Activated CD4-positive, alpha-beta T cell treated with anti-CD3 and anti-CD28 coated beads for 1 hour (primary cell): Measurements from ENCODE around the gene MMS19.
"Not testable (repeated sequence)": the region's sequence is repeated elsewhere in the genome, so short reads cannot be mapped to it uniquely, and the experiment has no call there.

Source experiments
- DNase-seq: peaks from one replicate; pipeline ENCODE4 v3.0.0-alpha.2; 2020

The MMS19 gene

GRCh38 chr10:97498076-97498840, at the start of gene MMS19:
MMS19 (minus strand) TSS chr10:97498422; CDS start chr10:97498384, 38 bp downstream.
- DNase-seq: peak; percentile 99

GRCh38 chr10:97547962-97548361, 49.7 kb upstream of the MMS19 start:
- no peak for DNase-seq

GRCh38 chr10:97547271-97547600, 49.0 kb upstream of the MMS19 start:
- DNase-seq: no peak

GRCh38 chr10:97546456-97547270, 48.4 kb upstream of the MMS19 start:
- no peak for DNase-seq

GRCh38 chr10:97543025-97543546, 44.9 kb upstream of the MMS19 start:
- DNase-seq: peak; percentile 16

GRCh38 chr10:97542169-97543024, 44.2 kb upstream of the MMS19 start:
- peak; percentile 17 for DNase-seq

- no peak for DNase-seq
These were observed 42.7 kb upstream of the MMS19 start for GRCh38 chr10:97540669-97541500.

GRCh38 chr10:97539523-97540200, 41.4 kb upstream of the MMS19 start:
- DNase-seq: no peak

- no peak for DNase-seq
These were observed 40.6 kb upstream of the MMS19 start for GRCh38 chr10:97538839-97539238.

GRCh38 chr10:97538411-97538810, 40.2 kb upstream of the MMS19 start:
- DNase-seq: no peak

GRCh38 chr10:97537186-97537869, 39.1 kb upstream of the MMS19 start:
- DNase-seq: no peak

GRCh38 chr10:97534746-97535367, 36.6 kb upstream of the MMS19 start:
- DNase-seq: no peak

GRCh38 chr10:97533888-97534287, 35.7 kb upstream of the MMS19 start:
- no peak for DNase-seq

GRCh38 chr10:97532935-97533671, 34.9 kb upstream of the MMS19 start:
- no peak for DNase-seq

- DNase-seq: no peak
These were observed 33.3 kb upstream of the MMS19 start for GRCh38 chr10:97531401-97531986.

- no peak for DNase-seq
These were observed 31.7 kb upstream of the MMS19 start for GRCh38 chr10:97529685-97530465.

GRCh38 chr10:97528876-97529275, 30.7 kb upstream of the MMS19 start:
- not testable (repeated sequence) for DNase-seq

GRCh38 chr10:97525683-97526110, 27.5 kb upstream of the MMS19 start:
- DNase-seq: no peak
